T-helper 2 cell treated with Interferon-gamma antibody and Interleukin-4, amounts not matched to agents 5 μg/mL and 100 μg/mL, for 36 hours (primary cell): ENCODE measurements around the gene TRMT112.
A peak's percentile ranks its signal among the peaks of the same experiment; 100 is the strongest.

Experiments used
- DNase-seq: peaks from one replicate; pipeline ENCODE4 v3.0.0; 2021; ENCODE audit warnings: low spot score
- H3K27ac Mint-ChIP-seq: one replicate; pipeline ENCODE4 v1.8.0; 2021; ENCODE audit warnings: mild to moderate bottlenecking, mixed read lengths
- H3K27me3 Mint-ChIP-seq: one replicate; pipeline ENCODE4 v1.8.0; 2021; ENCODE audit warnings: low read depth, mixed read lengths
- H3K36me3 Mint-ChIP-seq: one replicate; pipeline ENCODE4 v1.8.0; 2021; ENCODE audit warnings: low read depth, mixed read lengths
- H3K4me1 Mint-ChIP-seq: one replicate; pipeline ENCODE4 v1.8.0; 2021; ENCODE audit warnings: low read depth, mixed read lengths
- H3K4me3 Mint-ChIP-seq: one replicate; pipeline ENCODE4 v1.8.0; 2022; ENCODE audit warnings: mild to moderate bottlenecking, moderate library complexity, mixed read lengths
- H3K9me3 Mint-ChIP-seq: one replicate; pipeline ENCODE4 v1.8.0; 2021; ENCODE audit warnings: mixed read lengths

Gene TRMT112

GRCh38 chr11:64356498-64357411, 39.4 kb upstream of the TRMT112 start:
- H3K4me1 Mint-ChIP-seq: peaks cover 29% of the 10 kb centered on the region
- peak overlapping the region; percentile 41 for H3K27ac Mint-ChIP-seq
- DNase-seq: no peak
- H3K9me3 Mint-ChIP-seq: no peaks in the 10 kb centered on the region
- H3K36me3 Mint-ChIP-seq: peaks cover 17% of the 10 kb centered on the region
- peak overlapping the region; percentile 53 for H3K4me3 Mint-ChIP-seq
- no peaks in the 10 kb centered on the region for H3K27me3 Mint-ChIP-seq

GRCh38 chr11:64355078-64355940, 38.0 kb upstream of the TRMT112 start:
- H3K27me3 Mint-ChIP-seq: no peaks in the 10 kb centered on the region
- H3K4me1 Mint-ChIP-seq: peaks cover 19% of the 10 kb centered on the region
- H3K36me3 Mint-ChIP-seq: peaks cover 14% of the 10 kb centered on the region
- no peak overlapping the region for H3K27ac Mint-ChIP-seq
- H3K9me3 Mint-ChIP-seq: no peaks in the 10 kb centered on the region
- H3K4me3 Mint-ChIP-seq: no peak overlapping the region
- no peak for DNase-seq

- Mint-ChIP-seq H3K36me3 (peaks cover 13% of the 10 kb centered on the region), H3K4me3 (no peak overlapping the region), H3K9me3 (no peaks in the 10 kb centered on the region), H3K4me1 (peaks cover 10% of the 10 kb centered on the region), H3K27me3 (no peaks in the 10 kb centered on the region), H3K27ac (no peak overlapping the region)
- no peak for DNase-seq
These were observed 36.6 kb upstream of the TRMT112 start for GRCh38 chr11:64353715-64354506.

- no peak for DNase-seq
- H3K36me3 Mint-ChIP-seq: peaks cover 15% of the 10 kb centered on the region
- H3K27me3 Mint-ChIP-seq: no peaks in the 10 kb centered on the region
- no peaks in the 10 kb centered on the region for H3K9me3 Mint-ChIP-seq
- H3K4me1 Mint-ChIP-seq: peaks cover 10% of the 10 kb centered on the region
- no peak overlapping the region for H3K4me3 Mint-ChIP-seq
- no peak overlapping the region for H3K27ac Mint-ChIP-seq
These were observed 35.8 kb upstream of the TRMT112 start for GRCh38 chr11:64352995-64353714.

GRCh38 chr11:64352099-64352994, 35.0 kb upstream of the TRMT112 start:
- peaks cover 15% of the 10 kb centered on the region for H3K36me3 Mint-ChIP-seq
- no peak for DNase-seq
- H3K27ac Mint-ChIP-seq: no peak overlapping the region
- H3K4me3 Mint-ChIP-seq: no peak overlapping the region
- peaks cover 4% of the 10 kb centered on the region for H3K4me1 Mint-ChIP-seq
- H3K27me3 Mint-ChIP-seq: no peaks in the 10 kb centered on the region
- no peaks in the 10 kb centered on the region for H3K9me3 Mint-ChIP-seq

GRCh38 chr11:64351136-64351631, 33.8 kb upstream of the TRMT112 start:
- no peak overlapping the region for H3K27ac Mint-ChIP-seq
- no peaks in the 10 kb centered on the region for H3K27me3 Mint-ChIP-seq
- H3K36me3 Mint-ChIP-seq: peaks cover 17% of the 10 kb centered on the region
- H3K4me3 Mint-ChIP-seq: no peak overlapping the region
- H3K4me1 Mint-ChIP-seq: no peaks in the 10 kb centered on the region
- no peaks in the 10 kb centered on the region for H3K9me3 Mint-ChIP-seq
- no peak for DNase-seq

- Mint-ChIP-seq H3K9me3 (no peaks in the 10 kb centered on the region), H3K36me3 (peaks cover 22% of the 10 kb centered on the region), H3K4me3 (no peak overlapping the region), H3K27ac (no peak overlapping the region), H3K27me3 (no peaks in the 10 kb centered on the region), H3K4me1 (peaks cover 1% of the 10 kb centered on the region)
- no peak for DNase-seq
These were observed 32.0 kb upstream of the TRMT112 start for GRCh38 chr11:64349404-64349803.

GRCh38 chr11:64349025-64349387, 31.6 kb upstream of the TRMT112 start:
- no peak overlapping the region for H3K4me3 Mint-ChIP-seq
- peaks cover 22% of the 10 kb centered on the region for H3K36me3 Mint-ChIP-seq
- no peaks in the 10 kb centered on the region for H3K27me3 Mint-ChIP-seq
- H3K4me1 Mint-ChIP-seq: peaks cover 1% of the 10 kb centered on the region
- no peak overlapping the region for H3K27ac Mint-ChIP-seq
- H3K9me3 Mint-ChIP-seq: no peaks in the 10 kb centered on the region
- no peak for DNase-seq

- Mint-ChIP-seq H3K9me3 (no peaks in the 10 kb centered on the region), H3K36me3 (peaks cover 22% of the 10 kb centered on the region), H3K4me1 (peaks cover 1% of the 10 kb centered on the region), H3K4me3 (no peak overlapping the region), H3K27me3 (no peaks in the 10 kb centered on the region), H3K27ac (no peak overlapping the region)
- no peak for DNase-seq
These were observed 31.1 kb upstream of the TRMT112 start for GRCh38 chr11:64348383-64349024.

GRCh38 chr11:64347193-64347867, 30.0 kb upstream of the TRMT112 start:
- peaks cover 3% of the 10 kb centered on the region for H3K4me1 Mint-ChIP-seq
- no peaks in the 10 kb centered on the region for H3K27me3 Mint-ChIP-seq
- H3K36me3 Mint-ChIP-seq: peaks cover 24% of the 10 kb centered on the region
- DNase-seq: no peak
- no peaks in the 10 kb centered on the region for H3K9me3 Mint-ChIP-seq
- H3K27ac Mint-ChIP-seq: no peak overlapping the region
- H3K4me3 Mint-ChIP-seq: no peak overlapping the region

GRCh38 chr11:64344787-64345186, 27.4 kb upstream of the TRMT112 start:
- Mint-ChIP-seq H3K4me1 (peaks cover 16% of the 10 kb centered on the region), H3K9me3 (no peaks in the 10 kb centered on the region), H3K27me3 (no peaks in the 10 kb centered on the region), H3K4me3 (no peak overlapping the region), H3K27ac (no peak overlapping the region), H3K36me3 (peaks cover 26% of the 10 kb centered on the region)
- no peak for DNase-seq
